HG02610 (cell line): ENCODE measurements around the gene MAML3.
"Not testable (repeated sequence)": the region's sequence is repeated elsewhere in the genome, so short reads cannot be mapped to it uniquely, and the experiment has no call there.

Experiments used
- ATAC-seq: cut with Tn5 transposase; IDR thresholded peaks from one replicate; pipeline ENCODE4 v1.9.1; 2021; ENCODE audit warnings: mild to moderate bottlenecking, moderate library complexity; ENCODE audit not compliant: unreplicated experiment

MAML3 gene

GRCh38 chr4:139969635-139970266, 184.2 kb downstream of the MAML3 start:
- no peak for ATAC-seq

GRCh38 chr4:139968831-139969230, 185.2 kb downstream of the MAML3 start:
- ATAC-seq, result no peak

- no peak for ATAC-seq
Observed at GRCh38 chr4:139966383-139966782, 187.6 kb downstream of the MAML3 start.

GRCh38 chr4:139965789-139966188, 188.2 kb downstream of the MAML3 start:
- ATAC-seq, result no peak

GRCh38 chr4:139963708-139964107, 190.3 kb downstream of the MAML3 start:
- ATAC-seq, result no peak

- no peak for ATAC-seq
Observed at GRCh38 chr4:139962130-139962684, 191.8 kb downstream of the MAML3 start.

GRCh38 chr4:139961344-139961946, 192.5 kb downstream of the MAML3 start:
- no peak for ATAC-seq

GRCh38 chr4:139959396-139959795, 194.6 kb downstream of the MAML3 start:
- ATAC-seq, result no peak

GRCh38 chr4:139958739-139959098, 195.3 kb downstream of the MAML3 start:
- no peak for ATAC-seq

- no peak for ATAC-seq
Observed at GRCh38 chr4:139957986-139958738, 195.8 kb downstream of the MAML3 start.

- no peak for ATAC-seq
Observed at GRCh38 chr4:139957065-139957464, 196.9 kb downstream of the MAML3 start.

- no peak for ATAC-seq
Observed at GRCh38 chr4:139956507-139957017, 197.4 kb downstream of the MAML3 start.

GRCh38 chr4:139955600-139955999, 198.4 kb downstream of the MAML3 start:
- ATAC-seq, result no peak

GRCh38 chr4:139954512-139954911, 199.5 kb downstream of the MAML3 start:
- no peak for ATAC-seq

- peak; percentile 20 for ATAC-seq
Observed at GRCh38 chr4:139951021-139951420, 203.0 kb downstream of the MAML3 start.

GRCh38 chr4:139950568-139950967, 203.4 kb downstream of the MAML3 start:
- ATAC-seq, result peak; percentile 97

GRCh38 chr4:139944916-139945315, 209.1 kb downstream of the MAML3 start:
- not testable (repeated sequence) for ATAC-seq

GRCh38 chr4:139943277-139943676, 210.7 kb downstream of the MAML3 start:
- no peak for ATAC-seq

GRCh38 chr4:139942241-139942640, 211.7 kb downstream of the MAML3 start:
- ATAC-seq, result no peak

- ATAC-seq, result no peak
Observed at GRCh38 chr4:139940600-139940999, 213.4 kb downstream of the MAML3 start.

GRCh38 chr4:139938414-139938813, 215.6 kb downstream of the MAML3 start:
- no peak for ATAC-seq

GRCh38 chr4:139935911-139936310, 218.1 kb downstream of the MAML3 start:
- ATAC-seq, result no peak
